WTC11 (cell line): ENCODE data around the gene NPB. TPM values are rescaled to one million over a fixed set of nuclear protein-coding genes. Genes with fewer than 3 reads are reported as not detected.
A peak's percentile ranks its signal among the peaks of the same experiment; 100 is the strongest.

Source experiments
- CREB1 ChIP-seq: sonication (generic); formaldehyde crosslinking; IDR thresholded peaks from 2 replicates; pipeline ENCODE4 v1.8.0; 2023; ENCODE audit warnings: mild to moderate bottlenecking, missing genetic modification reagents
- CREM ChIP-seq: sonication (generic); formaldehyde crosslinking; IDR thresholded peaks from 2 replicates; pipeline ENCODE4 v1.8.1; 2022; ENCODE audit warnings: mild to moderate bottlenecking, missing genetic modification reagents, moderate library complexity
- ELF4 ChIP-seq: sonication (generic); formaldehyde crosslinking; IDR thresholded peaks from 2 replicates; pipeline ENCODE4 v1.8.1; 2022; ENCODE audit warnings: low read depth, mild to moderate bottlenecking, moderate library complexity, missing genetic modification reagents
- EMX1 ChIP-seq: fragments of 250-450 bp; sonication (Bioruptor Pico); IDR thresholded peaks from 2 replicates; pipeline ENCODE4 v1.8.0; 2021; ENCODE audit warnings: mild to moderate bottlenecking
- FOXP1 ChIP-seq: sonication (generic); formaldehyde crosslinking; IDR thresholded peaks from 2 replicates; pipeline ENCODE4 v1.8.0; 2022; ENCODE audit warnings: missing genetic modification reagents, mild to moderate bottlenecking, moderate library complexity, borderline replicate concordance
- GTF2I ChIP-seq: fragments of 250-450 bp; sonication (Bioruptor Pico); conservative IDR thresholded peaks from 2 replicates; pipeline ENCODE4 v1.4.0; 2021; ENCODE audit warnings: mild to moderate bottlenecking
- HMGXB4 ChIP-seq: sonication (generic); formaldehyde crosslinking; IDR thresholded peaks from 2 replicates; pipeline ENCODE4 v1.8.1; 2023; ENCODE audit warnings: mild to moderate bottlenecking, moderate library complexity, missing genetic modification reagents
- OVOL2 ChIP-seq: fragments of 250-450 bp; sonication (Bioruptor Pico); IDR thresholded peaks from 2 replicates; pipeline ENCODE4 v1.9.0; 2021; ENCODE audit warnings: mild to moderate bottlenecking, borderline replicate concordance
- RELA ChIP-seq: sonication (generic); formaldehyde crosslinking; IDR thresholded peaks from 2 replicates; pipeline ENCODE4 v1.8.1; 2022; ENCODE audit warnings: missing genetic modification reagents, mild to moderate bottlenecking, borderline replicate concordance
- SMAD3 ChIP-seq: sonication (generic); formaldehyde crosslinking; IDR thresholded peaks from 2 replicates; pipeline ENCODE4 v1.8.0; 2022; ENCODE audit warnings: missing genetic modification reagents, mild to moderate bottlenecking, borderline replicate concordance
- SMAD4 ChIP-seq: sonication (generic); formaldehyde crosslinking; IDR thresholded peaks from 2 replicates; pipeline ENCODE4 v1.8.0; 2022; ENCODE audit warnings: mild to moderate bottlenecking, missing genetic modification reagents
- TCF7 ChIP-seq: sonication (generic); formaldehyde crosslinking; IDR thresholded peaks from 2 replicates; pipeline ENCODE4 v1.8.0; 2022; ENCODE audit warnings: mild to moderate bottlenecking, low read depth, missing genetic modification reagents, moderate library complexity
- ZNF396 ChIP-seq: fragments of 250-450 bp; sonication (Bioruptor Pico); IDR thresholded peaks from 2 replicates; pipeline ENCODE4 v1.8.0; 2021; ENCODE audit warnings: mild to moderate bottlenecking, moderate library complexity, borderline replicate concordance
- ZNF532 ChIP-seq: fragments of 250-450 bp; sonication (Bioruptor Pico); IDR thresholded peaks from 2 replicates; pipeline ENCODE4 v1.9.0; 2021; ENCODE audit warnings: mild to moderate bottlenecking, borderline replicate concordance
- total RNA-seq: library from RNA; stranded (reverse); gene quantifications from 3 replicates; pipeline ENCODE4 v1.2.3, GENCODE V29; 2021
- TF ChIP-seq, protein P1 (sequence below): fragments of 250-450 bp; sonication (Bioruptor Pico); conservative IDR thresholded peaks from 2 replicates; pipeline ENCODE4 v1.9.0; 2021; ENCODE audit warnings: mild to moderate bottlenecking
- TF ChIP-seq, protein P2 (sequence below): fragments of 250-450 bp; sonication (Bioruptor Pico); IDR thresholded peaks from 2 replicates; pipeline ENCODE4 v1.9.0; 2021; ENCODE audit warnings: mild to moderate bottlenecking
- TF ChIP-seq, protein P3 (sequence below): sonication (generic); formaldehyde crosslinking; IDR thresholded peaks from 2 replicates; pipeline ENCODE4 v1.8.0; 2022; ENCODE audit warnings: mild to moderate bottlenecking, missing genetic modification reagents
- TF ChIP-seq, protein P4 (sequence below): sonication (generic); formaldehyde crosslinking; IDR thresholded peaks from 2 replicates; pipeline ENCODE4 v1.8.1; 2022; ENCODE audit warnings: low read depth, missing genetic modification reagents, borderline replicate concordance
- TF ChIP-seq, protein P5 (sequence below): sonication (generic); formaldehyde crosslinking; IDR thresholded peaks from 2 replicates; pipeline ENCODE4 v1.8.1; 2022; ENCODE audit warnings: mild to moderate bottlenecking, moderate library complexity, missing genetic modification reagents

NPB gene
- total RNA-seq, 1 experiment from 2014 or later, result 1.9 TPM

GRCh38 chr17:81860756-81861568 lies 41.1 kb upstream of the NPB start (continued):
- TF ChIP-seq, protein P1, sequence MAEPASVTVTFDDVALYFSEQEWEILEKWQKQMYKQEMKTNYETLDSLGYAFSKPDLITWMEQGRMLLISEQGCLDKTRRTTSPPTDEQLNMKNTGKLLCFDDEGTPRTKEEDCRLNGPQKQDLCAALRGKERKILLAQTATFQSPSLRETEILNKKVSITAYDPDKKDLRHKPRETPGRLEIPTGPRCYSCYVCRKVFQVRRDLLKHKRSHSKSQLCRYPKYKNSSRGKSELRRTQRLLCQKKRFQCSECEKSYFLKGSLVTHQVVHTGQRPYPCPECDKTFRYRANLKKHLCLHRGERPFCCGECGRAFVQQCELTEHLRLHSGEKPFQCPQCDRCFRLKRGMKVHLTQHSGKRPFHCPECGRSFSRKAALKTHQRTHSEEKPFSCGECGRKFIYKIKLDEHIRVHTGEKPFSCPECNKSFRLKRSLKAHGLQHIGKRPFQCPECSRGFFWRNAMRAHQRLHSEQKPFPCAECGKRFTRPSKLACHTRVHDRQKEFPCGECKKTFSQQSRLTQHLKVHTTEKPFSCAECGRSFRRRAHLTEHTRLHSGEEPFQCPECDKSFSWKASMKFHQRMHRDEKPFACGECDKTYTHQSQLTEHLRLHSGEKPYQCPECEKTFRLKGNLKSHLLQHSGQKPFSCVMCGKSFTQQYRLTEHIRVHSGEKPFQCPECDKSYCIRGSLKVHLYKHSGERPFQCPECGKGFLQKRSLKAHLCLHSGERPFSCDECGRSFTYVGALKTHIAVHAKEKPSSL (CRISPR knock-in tag), result no peak
- TF ChIP-seq ZNF396 (CRISPR knock-in tag) (peak; percentile 97; the same call in 1 of the 2 replicates), GTF2I (CRISPR knock-in tag) (no peak), RELA (no peak), ZNF532 (CRISPR knock-in tag) (0 out of 2 replicates have a peak, but pooled peaks have one; percentile 55), CREM (CRISPR knock-in tag) (peak; percentile 92), HMGXB4 (CRISPR knock-in tag) (no peak), FOXP1 (CRISPR knock-in tag) (peak; percentile 85), SMAD4 (CRISPR knock-in tag) (no peak), CREB1 (no peak), EMX1 (CRISPR knock-in tag) (peak; percentile 96), ELF4 (CRISPR knock-in tag) (no peak), TCF7 (peak; percentile 65; the same call in 1 of the 2 replicates), SMAD3 (CRISPR knock-in tag) (0 out of 2 replicates have a peak, but pooled peaks have one; percentile 17), OVOL2 (CRISPR knock-in tag) (no peak)
- TF ChIP-seq, protein P2, sequence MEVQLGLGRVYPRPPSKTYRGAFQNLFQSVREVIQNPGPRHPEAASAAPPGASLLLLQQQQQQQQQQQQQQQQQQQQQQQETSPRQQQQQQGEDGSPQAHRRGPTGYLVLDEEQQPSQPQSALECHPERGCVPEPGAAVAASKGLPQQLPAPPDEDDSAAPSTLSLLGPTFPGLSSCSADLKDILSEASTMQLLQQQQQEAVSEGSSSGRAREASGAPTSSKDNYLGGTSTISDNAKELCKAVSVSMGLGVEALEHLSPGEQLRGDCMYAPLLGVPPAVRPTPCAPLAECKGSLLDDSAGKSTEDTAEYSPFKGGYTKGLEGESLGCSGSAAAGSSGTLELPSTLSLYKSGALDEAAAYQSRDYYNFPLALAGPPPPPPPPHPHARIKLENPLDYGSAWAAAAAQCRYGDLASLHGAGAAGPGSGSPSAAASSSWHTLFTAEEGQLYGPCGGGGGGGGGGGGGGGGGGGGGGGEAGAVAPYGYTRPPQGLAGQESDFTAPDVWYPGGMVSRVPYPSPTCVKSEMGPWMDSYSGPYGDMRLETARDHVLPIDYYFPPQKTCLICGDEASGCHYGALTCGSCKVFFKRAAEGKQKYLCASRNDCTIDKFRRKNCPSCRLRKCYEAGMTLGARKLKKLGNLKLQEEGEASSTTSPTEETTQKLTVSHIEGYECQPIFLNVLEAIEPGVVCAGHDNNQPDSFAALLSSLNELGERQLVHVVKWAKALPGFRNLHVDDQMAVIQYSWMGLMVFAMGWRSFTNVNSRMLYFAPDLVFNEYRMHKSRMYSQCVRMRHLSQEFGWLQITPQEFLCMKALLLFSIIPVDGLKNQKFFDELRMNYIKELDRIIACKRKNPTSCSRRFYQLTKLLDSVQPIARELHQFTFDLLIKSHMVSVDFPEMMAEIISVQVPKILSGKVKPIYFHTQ (CRISPR knock-in tag), result no peak
- TF ChIP-seq, protein P3, sequence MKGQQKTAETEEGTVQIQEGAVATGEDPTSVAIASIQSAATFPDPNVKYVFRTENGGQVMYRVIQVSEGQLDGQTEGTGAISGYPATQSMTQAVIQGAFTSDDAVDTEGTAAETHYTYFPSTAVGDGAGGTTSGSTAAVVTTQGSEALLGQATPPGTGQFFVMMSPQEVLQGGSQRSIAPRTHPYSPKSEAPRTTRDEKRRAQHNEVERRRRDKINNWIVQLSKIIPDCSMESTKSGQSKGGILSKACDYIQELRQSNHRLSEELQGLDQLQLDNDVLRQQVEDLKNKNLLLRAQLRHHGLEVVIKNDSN (CRISPR knock-in tag), result peak; percentile 37; the same call in 1 of the 2 replicates
- TF ChIP-seq, protein P4, sequence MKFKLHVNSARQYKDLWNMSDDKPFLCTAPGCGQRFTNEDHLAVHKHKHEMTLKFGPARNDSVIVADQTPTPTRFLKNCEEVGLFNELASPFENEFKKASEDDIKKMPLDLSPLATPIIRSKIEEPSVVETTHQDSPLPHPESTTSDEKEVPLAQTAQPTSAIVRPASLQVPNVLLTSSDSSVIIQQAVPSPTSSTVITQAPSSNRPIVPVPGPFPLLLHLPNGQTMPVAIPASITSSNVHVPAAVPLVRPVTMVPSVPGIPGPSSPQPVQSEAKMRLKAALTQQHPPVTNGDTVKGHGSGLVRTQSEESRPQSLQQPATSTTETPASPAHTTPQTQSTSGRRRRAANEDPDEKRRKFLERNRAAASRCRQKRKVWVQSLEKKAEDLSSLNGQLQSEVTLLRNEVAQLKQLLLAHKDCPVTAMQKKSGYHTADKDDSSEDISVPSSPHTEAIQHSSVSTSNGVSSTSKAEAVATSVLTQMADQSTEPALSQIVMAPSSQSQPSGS (CRISPR knock-in tag), result no peak
- TF ChIP-seq, protein P5, sequence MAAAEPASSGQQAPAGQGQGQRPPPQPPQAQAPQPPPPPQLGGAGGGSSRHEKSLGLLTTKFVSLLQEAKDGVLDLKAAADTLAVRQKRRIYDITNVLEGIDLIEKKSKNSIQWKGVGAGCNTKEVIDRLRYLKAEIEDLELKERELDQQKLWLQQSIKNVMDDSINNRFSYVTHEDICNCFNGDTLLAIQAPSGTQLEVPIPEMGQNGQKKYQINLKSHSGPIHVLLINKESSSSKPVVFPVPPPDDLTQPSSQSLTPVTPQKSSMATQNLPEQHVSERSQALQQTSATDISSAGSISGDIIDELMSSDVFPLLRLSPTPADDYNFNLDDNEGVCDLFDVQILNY (CRISPR knock-in tag), result no peak
